GM19238 (cell line): ENCODE measurements around the gene DPYD.

Source experiments
- DNase-seq: peaks from one replicate; pipeline ENCODE4 v3.0.0; 2011; ENCODE audit warnings: low spot score; ENCODE audit not compliant: insufficient read length

The DPYD gene

GRCh38 chr1:97791251-97791650 is 129.6 kb downstream of the DPYD start:
- DNase-seq, result no peak

- no peak for DNase-seq
Observed at GRCh38 chr1:97787231-97787630, 133.6 kb downstream of the DPYD start.

GRCh38 chr1:97784661-97785060 is 136.2 kb downstream of the DPYD start:
- DNase-seq, result no peak

GRCh38 chr1:97783751-97784150 is 137.1 kb downstream of the DPYD start:
- no peak for DNase-seq

- no peak for DNase-seq
Observed at GRCh38 chr1:97781762-97782337, 139.0 kb downstream of the DPYD start.

- no peak for DNase-seq
Observed at GRCh38 chr1:97780884-97781283, 139.9 kb downstream of the DPYD start.

- no peak for DNase-seq
Observed at GRCh38 chr1:97778718-97779117, 142.1 kb downstream of the DPYD start.

GRCh38 chr1:97770376-97770775 is 150.5 kb downstream of the DPYD start:
- no peak for DNase-seq

GRCh38 chr1:97767381-97767780 is 153.5 kb downstream of the DPYD start:
- no peak for DNase-seq

GRCh38 chr1:97764991-97765390 is 155.8 kb downstream of the DPYD start:
- DNase-seq, result no peak

GRCh38 chr1:97761637-97762036 is 159.2 kb downstream of the DPYD start:
- DNase-seq, result no peak

GRCh38 chr1:97759078-97759477 is 161.8 kb downstream of the DPYD start:
- no peak for DNase-seq

- DNase-seq, result no peak
Observed at GRCh38 chr1:97758541-97759057, 162.2 kb downstream of the DPYD start.

GRCh38 chr1:97745912-97746311 is 174.9 kb downstream of the DPYD start:
- DNase-seq, result no peak

- DNase-seq, result no peak
Observed at GRCh38 chr1:97744977-97745376, 175.9 kb downstream of the DPYD start.

- no peak for DNase-seq
Observed at GRCh38 chr1:97743129-97743528, 177.7 kb downstream of the DPYD start.

- no peak for DNase-seq
Observed at GRCh38 chr1:97740891-97741290, 179.9 kb downstream of the DPYD start.

- DNase-seq, result no peak
Observed at GRCh38 chr1:97739596-97740103, 181.2 kb downstream of the DPYD start.

GRCh38 chr1:97738270-97738669 is 182.6 kb downstream of the DPYD start:
- no peak for DNase-seq

GRCh38 chr1:97730271-97730670 is 190.6 kb downstream of the DPYD start:
- no peak for DNase-seq

GRCh38 chr1:97728436-97728835 is 192.4 kb downstream of the DPYD start:
- no peak for DNase-seq

- DNase-seq, result no peak
Observed at GRCh38 chr1:97727029-97727428, 193.8 kb downstream of the DPYD start.

GRCh38 chr1:97726386-97726785 is 194.4 kb downstream of the DPYD start:
- no peak for DNase-seq

- no peak for DNase-seq
Observed at GRCh38 chr1:97721221-97721620, 199.6 kb downstream of the DPYD start.
